ENCODE measurements around the gene FRMD4A.

FRMD4A gene

DNA sequence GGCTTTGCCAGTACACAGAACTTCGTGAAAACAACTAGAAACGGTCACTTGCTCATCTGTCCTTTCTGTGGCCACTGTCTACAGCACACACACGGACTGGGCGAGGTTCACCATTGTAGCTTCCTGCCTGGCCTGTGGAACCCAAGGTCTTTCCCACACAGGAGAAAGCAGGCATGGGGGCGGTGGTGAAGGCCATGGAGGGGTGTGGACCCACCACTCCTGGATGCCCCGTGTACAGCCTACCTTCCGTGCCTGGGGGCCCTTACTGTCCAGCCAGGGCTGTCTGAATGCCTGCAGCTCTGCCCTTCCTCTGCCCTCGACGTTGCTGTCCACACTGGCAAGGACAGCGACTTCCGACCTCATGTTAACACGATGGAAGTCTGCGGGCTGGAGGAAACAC is 635.1 kb downstream of the FRMD4A start:
- no peak for TF ChIP-seq ZNF274 (IDR thresholded peaks at IDR 0.05; ENCODE audit: low read depth, low read length)
- H3K4me3 ChIP-seq (ENCODE audit: low read length): no peak overlapping the region

DNA sequence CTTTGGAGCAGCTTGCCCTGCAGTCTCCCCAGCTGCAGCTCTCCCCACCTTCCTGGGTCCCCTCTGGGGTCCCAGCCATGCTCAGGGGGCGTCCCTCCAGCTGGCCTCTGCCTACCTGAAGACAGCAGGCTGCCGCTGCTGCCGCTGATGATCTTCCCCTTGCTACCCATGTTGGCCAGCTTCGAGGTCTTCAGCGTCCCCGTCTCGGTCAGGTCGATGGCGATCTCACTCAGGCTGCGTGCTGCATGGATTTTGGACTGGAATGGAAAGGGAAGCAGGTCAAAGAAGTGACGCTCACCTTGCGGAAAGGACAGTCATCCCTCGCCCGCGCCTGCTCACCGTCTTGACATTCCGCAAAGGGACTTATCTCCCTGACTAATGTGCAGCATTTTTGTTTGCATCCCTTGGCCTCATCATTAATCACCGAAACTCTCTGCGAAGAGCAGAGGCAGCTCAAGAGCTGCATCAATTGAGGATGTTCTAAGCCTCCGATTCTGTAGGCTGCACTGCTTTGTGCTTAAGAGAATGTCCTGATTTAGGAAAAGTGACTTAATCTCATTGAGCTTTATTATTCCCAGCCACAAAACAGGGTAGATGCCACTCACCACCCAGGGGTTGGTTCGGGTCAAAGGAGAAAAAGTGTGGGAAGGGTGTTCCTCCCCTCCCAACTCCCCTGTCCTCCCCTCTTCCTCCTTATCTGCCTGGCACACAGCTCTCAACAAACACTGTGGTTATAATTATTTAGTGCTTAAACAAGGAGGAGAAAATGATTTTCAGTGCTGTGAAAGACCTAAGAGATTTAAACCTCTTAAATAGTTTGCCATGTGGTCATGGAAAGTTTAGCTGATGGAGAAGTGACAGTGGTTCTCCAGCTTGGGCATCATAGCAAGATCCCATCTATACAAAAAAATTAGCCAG is 636.7 kb downstream of the FRMD4A start:
- no peak overlapping the region for H3K4me3 ChIP-seq (ENCODE audit: low read length)

DNA sequence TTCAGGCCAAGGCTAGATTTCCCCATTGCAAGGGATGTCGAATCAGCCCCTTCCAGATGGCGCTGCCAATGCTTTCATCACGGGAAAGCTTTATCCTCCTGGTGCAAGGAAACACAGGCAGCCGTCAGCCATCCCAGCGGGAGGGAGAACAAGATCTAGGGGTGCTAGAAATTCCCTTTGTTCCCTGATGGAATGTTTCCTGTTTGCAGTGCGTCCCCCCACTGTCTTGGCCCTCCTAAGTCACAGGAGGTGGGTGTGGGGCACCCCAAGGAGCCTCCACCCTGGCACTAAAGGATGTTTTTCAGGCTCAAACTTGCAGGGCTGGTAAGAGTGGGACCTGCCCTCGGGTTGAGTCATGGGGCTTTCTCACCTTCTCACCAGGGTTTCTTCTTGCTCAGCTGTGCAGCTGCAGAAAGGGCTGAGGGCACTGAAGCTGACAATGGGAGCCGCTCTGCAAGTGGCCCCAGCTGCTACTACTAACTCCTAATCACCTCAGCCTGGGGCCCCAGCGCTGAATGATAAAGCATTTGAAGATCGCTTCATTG is 640.4 kb downstream of the FRMD4A start:
- no peak for TF ChIP-seq ZNF274 (IDR thresholded peaks at IDR 0.05; ENCODE audit: low read depth, low read length)
- no peak overlapping the region for H3K4me3 ChIP-seq (ENCODE audit: low read length)

More for the DNA sequence above, 636.7 kb downstream of the FRMD4A start:
- TF ChIP-seq ZNF274 (IDR thresholded peaks at IDR 0.05; ENCODE audit: low read depth, low read length): no peak

DNA sequence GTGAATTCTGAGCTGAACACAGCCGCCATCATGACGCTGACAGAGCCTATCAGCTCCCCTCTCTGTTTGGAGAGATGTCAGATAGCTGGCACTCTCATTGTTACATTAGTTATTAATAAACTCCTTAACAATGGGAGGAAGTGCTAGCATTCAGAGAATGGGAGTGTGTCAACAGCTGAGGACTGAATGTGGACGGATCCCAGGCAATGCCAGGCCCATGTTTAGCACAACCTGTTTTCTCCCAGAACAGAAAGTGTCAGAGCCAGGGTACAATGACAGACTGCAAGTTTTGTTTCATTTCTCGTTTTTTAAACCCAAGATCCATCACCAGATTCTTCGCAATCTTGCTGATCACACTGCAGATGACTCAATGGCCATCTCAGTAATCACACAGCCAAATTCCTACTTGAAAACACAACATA is 644.4 kb downstream of the FRMD4A start:
- no peak for TF ChIP-seq ZNF274 (IDR thresholded peaks at IDR 0.05; ENCODE audit: low read depth, low read length)
- H3K4me3 ChIP-seq (ENCODE audit: low read length): no peak overlapping the region

DNA sequence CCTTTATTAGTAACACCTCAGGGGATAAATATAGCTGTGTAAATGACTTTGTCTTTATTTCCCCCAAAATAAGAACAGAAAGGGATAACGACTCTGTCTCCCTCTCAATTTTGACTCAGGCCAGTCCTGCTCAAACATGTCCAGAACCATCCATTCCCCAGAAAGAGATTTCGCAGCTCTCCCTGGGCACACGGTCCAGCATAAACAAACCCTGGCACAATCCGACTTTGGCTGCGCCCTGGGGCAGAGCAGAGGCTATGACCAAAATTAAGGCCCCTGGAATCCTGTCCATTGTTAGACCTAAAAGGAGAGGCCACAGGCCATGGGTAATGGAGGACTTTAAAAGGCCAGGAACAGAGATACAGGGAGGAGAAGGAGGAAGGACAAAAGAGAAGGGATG is 644.8 kb downstream of the FRMD4A start:
- no peak overlapping the region for H3K4me3 ChIP-seq (ENCODE audit: low read length)
- no peak for TF ChIP-seq ZNF274 (IDR thresholded peaks at IDR 0.05; ENCODE audit: low read depth, low read length)

DNA sequence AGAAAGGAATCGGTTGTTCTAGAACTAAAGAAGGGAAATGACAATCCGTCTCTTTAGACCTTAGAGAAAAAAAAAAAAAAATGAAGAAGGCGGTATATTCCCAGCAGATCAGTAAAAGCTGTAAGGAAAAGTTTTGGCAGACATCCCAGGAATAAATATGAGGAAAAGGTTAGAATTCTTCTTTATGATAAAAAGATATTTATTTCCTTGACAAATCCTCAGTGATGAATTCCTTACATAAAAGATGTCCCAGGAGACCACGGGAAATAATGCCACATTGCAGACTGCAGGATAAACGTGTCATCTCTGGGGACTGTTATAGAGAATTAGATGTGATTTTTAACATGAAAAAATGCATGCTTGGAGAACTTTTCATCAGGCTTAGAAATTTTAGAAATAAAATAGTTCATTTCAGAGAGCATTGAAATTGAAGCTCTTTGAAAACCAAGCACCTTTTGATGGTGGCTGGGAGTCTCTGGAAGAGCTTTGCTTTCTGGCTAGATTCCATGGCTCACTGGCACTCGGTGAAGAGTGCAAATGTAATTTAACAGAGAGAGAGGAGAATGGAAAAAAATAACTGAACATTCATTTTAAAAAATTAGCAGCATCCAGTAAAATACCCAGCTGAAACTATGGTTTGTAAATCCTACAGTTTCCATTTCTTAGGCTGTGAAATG is 645.8 kb downstream of the FRMD4A start:
- TF ChIP-seq ZNF274 (IDR thresholded peaks at IDR 0.05; ENCODE audit: low read depth, low read length): no peak
- H3K4me3 ChIP-seq (ENCODE audit: low read length): no peak overlapping the region

DNA sequence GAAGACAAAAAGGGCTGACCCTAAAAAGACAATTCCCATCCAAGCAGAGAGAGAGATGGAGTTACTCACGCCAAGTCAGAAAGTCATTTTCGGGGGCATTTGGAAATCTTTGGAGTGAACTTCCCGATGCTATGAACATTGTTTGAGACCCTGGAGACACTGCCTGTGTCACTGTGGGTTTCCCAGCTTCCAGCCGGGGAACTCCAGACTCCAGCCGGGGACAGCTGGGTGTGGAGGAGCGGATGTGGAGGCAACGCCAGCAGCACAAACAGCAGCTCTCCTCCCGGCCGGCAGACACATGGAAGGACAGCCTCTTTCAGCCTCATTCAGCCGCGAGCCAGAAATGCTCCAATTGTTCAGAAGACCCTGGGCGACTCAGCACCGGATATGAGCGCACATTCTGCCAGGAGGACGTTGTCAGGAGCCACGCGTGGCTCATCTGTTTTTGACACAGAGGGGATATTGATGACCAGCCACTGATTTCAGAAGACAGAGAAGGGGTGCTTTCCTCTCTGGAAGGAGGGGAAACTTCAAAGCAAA is 646.4 kb downstream of the FRMD4A start:
- no peak overlapping the region for H3K4me3 ChIP-seq (ENCODE audit: low read length)
- TF ChIP-seq ZNF274 (IDR thresholded peaks at IDR 0.05; ENCODE audit: low read depth, low read length): no peak

DNA sequence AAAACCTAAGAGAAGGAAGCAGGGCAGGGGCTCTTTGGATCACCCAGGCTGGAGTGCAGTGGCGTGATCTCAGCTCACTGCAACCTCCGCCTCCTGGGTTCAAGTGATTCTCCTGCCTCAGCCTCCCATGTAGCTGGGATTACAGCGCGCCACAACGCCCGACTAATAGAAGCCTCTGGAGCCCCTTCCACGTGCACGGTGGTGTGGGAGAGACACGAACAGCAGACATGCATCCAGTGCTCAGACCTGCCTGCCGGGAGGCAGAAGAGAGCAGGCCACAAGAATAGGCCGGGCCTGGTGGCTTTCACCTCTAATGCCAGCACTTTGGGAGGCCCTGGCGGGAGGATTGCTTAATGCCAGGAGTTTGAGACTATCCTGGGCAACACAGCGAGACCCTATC is 647.7 kb downstream of the FRMD4A start:
- H3K4me3 ChIP-seq (ENCODE audit: low read length): no peak overlapping the region
- no peak for TF ChIP-seq ZNF274 (IDR thresholded peaks at IDR 0.05; ENCODE audit: low read depth, low read length)

DNA sequence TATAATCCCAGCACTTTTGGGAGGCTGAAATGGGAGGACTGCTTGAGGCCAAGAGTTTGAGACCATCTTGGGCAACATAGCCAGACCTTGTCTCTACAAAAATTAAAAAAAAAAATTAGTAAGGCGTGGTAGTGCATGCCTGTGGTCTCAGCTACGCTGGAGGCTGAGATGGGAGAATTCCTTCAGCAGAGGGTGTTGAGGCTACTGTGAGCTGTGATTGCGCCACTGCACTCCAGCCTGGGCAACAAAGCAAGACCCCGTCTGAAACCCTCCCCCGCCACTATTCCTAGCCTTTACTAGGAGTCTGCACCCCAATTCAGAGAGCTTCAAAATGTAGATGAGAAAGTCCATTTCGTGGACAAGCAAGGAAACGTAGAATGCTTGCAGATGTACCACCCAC is 648.8 kb downstream of the FRMD4A start:
- TF ChIP-seq ZNF274 (IDR thresholded peaks at IDR 0.05; ENCODE audit: low read depth, low read length): no peak
- H3K4me3 ChIP-seq (ENCODE audit: low read length): no peak overlapping the region

DNA sequence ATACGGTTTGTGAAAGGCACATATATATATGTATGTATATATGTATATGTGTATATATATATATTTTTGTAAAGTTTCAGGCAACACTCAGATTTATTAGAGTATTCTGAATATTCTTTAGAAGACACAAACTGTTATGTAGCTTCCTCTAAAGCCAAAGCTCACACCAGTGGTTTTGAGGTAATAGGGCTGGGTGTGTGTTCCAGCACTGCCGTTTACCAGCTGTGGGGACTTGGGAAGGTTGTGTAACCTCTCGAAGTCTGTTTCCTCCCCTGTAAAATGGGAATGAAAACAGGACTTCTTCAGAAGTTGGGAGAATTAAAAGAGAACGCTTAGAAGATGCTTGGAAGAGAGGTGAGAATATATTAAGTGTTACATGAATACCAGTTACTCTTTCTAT is 649.2 kb downstream of the FRMD4A start:
- TF ChIP-seq ZNF274 (IDR thresholded peaks at IDR 0.05; ENCODE audit: low read depth, low read length): no peak
- no peak overlapping the region for H3K4me3 ChIP-seq (ENCODE audit: low read length)

DNA sequence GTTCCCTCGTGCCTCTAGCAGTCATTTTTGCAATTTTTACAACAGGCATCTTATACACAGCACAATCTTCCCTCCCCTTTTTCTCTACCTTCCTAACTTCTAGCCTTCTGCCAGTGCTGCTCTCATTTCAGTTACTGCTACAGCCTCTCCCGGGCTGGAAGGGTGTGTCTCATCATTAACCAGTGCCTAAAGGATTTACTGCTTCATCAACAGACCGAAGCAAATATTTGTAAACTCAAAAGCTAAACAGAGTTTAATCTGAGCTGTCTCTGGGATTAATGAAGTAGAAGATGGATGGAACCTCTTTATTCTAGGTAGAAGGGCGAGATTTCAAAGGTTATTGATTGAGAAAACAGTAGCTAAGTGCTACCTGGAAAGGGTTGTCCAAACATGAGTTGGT is 649.6 kb downstream of the FRMD4A start:
- no peak overlapping the region for H3K4me3 ChIP-seq (ENCODE audit: low read length)
- no peak for TF ChIP-seq ZNF274 (IDR thresholded peaks at IDR 0.05; ENCODE audit: low read depth, low read length)

DNA sequence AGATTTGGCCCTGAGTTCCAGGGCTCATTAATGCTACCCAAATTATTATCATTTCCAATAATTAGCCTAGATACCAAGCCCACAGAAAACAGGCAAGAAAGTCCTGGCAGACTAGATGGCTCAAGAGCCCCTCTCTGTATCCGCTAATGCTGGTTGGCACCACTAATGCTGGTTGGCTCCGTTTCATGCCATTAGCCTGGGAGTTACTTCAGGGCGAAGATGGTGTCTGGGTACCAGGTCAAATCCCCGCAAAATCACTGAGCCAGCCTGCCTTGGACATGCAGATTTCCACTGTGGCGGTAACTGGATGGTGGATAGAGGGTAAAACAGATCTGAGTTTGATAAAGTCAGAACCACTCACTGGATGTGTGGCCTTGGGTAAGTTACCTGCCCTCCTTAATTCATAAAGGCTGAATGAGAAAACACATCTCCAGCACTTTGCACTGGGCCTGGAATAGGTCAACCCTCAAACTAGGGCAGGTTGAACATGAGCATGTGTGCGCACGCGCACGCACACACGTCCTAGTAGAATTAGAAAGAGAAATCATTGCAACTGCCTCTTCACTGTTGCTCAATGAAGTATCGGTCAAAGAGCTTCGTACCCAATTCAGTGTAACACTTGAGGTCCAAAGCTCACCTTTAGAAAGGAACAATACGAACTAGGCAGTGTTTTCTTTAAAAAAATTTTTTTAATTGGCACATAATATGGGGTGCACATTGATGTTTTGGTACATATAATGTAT is 652.5 kb downstream of the FRMD4A start:
- no peak for TF ChIP-seq ZNF274 (IDR thresholded peaks at IDR 0.05; ENCODE audit: low read depth, low read length)
- no peak overlapping the region for H3K4me3 ChIP-seq (ENCODE audit: low read length)

DNA sequence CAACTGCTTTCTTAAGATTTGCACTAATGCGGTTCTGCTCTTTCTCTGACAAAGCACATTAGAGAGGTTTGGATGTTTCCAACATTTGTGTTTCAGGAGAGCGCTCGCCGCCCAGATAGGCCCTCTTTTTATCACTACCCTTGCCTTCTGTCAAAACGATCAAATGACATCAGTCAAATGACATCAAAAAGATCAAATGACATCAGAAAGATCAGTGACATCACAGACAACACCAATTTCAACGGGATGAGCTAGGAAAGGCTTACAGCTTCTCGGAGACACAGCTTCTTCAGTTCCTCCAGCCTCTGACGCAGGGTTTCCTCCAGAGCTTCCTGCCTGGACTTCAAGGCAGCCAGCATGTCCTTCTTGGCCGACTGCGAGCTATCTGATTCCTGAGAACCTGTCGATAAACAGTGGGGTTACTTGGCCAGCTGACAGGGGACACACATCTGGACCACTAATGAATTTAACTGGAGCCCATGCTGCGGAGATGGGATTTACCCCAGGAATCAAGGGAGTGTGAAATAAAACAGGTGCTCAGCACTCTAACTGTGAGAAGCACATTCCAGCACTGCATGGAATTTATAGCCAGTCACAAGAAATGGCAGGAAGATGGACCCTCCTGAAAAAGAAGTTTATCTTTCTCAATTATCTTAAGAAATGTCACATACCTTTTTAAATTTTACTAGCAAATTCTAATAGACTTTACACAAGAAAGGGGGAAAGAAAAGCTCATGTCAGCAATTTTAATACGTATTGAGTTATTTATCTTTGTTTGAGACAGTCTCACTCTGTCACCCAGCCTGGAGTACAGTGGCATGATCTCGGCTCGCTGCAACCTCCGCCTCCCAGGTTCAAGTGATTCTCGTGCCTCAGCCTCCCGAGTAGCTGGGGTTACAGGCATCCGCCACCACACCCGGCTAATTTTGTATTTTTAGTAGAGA is 655.8 kb downstream of the FRMD4A start:
- TF ChIP-seq ZNF274 (IDR thresholded peaks at IDR 0.05; ENCODE audit: low read depth, low read length): no peak
- H3K4me3 ChIP-seq (ENCODE audit: low read length): no peak overlapping the region

Measured in GM08714 (cell line).